Activated CD8-positive, alpha-beta memory T cell treated with anti-CD3 and anti-CD28 coated beads for 24 hours (primary cell): ENCODE data around the gene CFAP119.

Experiments used
- DNase-seq: peaks from one replicate; pipeline ENCODE4 v3.0.0-alpha.2; 2020

The CFAP119 gene

DNA sequence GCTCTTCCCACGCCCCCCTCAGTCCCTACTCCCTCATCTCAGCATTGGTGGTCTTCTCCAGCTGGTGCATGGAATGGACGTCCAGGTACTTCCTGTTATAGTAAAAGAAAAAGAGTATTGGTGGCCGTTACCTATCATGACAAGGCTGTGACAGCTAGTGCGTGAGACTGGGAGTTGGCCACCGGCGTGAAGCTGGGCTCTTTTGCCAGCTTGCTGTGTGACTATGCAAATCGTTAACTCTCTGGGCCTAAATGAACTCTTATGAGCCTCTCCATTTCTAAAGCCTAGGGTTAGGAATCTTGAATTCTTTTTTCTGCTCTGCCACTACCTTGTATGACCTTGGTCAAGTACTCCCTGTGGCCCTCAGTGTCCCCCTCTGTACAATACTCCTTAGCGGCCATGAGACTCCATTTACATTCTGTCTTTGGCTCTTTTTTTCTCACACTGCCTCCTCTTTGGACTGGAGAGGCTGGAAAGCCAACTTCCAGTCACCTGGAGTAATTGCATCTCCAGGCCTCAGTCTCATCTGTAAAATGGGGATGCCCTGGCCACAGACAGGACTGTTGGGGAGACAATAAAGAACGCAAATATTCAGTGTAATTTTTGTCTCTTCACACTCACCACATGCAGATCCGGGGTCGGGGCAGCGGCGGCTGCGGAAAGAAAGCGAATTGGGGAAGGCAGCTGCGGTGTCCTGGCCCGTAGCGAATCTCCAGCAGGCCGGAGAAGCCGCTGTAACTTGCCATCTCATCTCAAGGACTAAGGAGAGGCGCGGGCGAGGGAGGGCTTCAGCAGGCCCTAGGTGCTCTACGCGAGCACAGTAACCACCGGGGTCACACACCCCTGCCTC is 1.1 kb downstream of the CFAP119 start:
- no peak for DNase-seq

DNA sequence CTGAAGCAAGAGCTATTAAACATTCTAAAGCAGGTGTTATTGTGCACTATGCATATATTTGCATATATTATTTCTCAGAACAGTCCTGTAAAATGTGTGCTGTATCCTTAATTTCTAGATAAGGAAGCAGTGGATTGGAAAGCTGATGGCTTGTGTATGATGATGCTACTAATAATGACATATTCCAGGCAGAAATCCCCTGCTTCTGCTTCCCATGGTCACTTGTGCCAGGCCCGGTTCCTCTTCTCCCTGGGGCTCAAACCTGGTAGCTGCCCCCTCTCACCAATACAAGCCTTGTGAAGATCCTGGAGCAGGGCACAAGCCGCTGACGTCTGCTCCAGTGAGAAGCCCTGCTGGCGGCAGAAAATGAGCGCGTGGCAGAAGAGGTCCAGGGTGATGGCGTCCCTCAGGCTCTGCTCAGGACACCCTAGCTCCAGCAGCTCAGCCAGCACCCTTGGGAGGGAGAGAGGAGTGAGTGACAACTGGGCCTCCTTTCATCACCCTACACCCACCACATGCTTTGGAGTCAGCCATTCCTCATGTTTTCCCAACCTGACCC is 1.8 kb downstream of the CFAP119 start:
- no peak for DNase-seq

DNA sequence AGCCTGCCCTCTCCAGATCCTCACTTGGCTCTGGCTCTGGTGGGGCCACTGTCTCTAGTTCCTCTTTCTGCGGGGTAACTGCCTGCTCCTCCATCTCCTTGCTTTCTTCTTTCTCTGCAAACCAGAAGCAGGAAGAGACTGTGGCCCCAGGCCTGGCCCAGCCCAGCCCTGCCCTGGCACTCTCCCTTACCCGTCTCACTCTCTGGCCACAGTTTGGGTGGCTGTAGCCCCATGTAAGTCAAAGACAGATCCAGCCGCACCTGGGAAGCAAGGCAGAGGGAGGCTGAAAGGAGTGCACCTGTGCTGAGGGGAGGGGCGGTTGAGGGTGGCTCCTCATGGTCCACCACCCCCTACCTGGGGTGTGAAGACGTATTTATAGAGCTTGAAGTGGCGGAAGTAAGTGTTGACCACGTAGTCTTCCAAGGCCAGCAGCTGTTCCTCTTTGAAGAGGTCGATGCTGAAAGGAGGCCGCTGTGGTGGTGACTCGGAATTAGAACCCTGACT is 2.8 kb downstream of the CFAP119 start:
- no peak for DNase-seq

DNA sequence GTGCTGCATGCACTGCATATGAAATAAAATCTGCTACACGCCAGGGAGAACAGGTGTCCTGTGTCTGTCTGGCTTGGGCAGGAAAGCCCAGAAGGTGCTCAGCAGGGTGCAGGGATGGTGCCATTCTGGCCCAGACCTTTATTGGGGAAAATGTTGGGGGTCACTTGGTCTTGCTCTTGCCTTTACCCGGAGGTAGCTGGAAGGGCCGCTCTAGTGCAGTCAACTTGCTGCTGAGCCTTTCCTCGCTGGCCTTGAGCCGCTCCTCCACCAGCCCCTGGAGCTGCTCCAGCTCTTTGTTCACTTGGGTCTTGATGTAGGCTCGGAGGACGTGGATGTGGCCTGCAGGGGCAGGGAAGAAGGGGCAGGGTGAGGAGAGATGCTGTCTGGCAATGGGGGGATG is 4.5 kb downstream of the CFAP119 start:
- DNase-seq, result no peak

DNA sequence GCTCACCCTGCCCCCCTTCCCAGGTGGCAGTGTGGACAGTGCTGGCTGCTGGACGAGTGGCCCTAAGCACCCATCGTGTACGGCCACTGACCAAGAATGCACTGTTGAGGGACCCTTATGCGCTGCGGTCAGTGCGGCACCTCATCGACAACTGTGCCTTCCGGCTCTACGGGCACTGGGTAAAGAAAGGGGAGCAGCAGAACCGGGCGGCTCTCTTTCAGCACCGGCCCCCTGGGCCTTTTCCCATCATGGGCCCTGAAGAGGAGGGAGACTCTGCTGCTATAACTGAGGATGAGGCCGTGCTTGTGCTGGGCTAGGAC is 5.1 kb downstream of the CFAP119 start:
- DNase-seq, result no peak

DNA sequence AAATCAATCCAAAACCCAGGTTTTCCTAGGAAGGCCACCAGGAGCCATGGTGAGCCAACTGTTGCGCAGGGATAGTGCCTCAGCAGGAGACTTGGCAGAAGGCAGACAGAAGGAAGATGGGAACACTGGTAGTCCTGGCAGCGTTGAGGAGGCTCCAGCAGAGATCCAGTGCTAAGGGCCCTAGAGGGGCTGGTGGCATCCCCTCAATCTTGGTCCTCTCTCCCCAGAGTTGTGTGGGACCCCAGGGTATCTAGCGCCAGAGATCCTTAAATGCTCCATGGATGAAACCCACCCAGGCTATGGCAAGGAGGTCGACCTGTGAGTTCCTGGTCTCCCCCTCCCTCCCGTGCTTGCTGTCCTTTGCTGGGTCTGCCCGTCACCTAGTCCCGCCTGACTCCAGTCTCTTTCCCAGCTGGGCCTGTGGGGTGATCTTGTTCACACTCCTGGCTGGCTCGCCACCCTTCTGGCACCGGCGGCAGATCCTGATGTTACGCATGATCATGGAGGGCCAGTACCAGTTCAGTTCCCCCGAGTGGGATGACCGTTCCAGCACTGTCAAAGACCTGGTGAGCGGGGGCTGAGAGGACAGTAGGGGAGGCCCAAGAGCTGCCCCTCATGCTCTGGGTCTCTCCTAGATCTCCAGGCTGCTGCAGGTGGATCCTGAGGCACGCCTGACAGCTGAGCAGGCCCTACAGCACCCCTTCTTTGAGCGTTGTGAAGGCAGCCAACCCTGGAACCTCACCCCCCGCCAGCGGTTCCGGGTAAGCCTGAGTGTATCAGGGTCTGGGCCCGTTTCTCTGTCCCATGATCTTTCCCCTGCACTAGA is 5.7 kb downstream of the CFAP119 start:
- DNase-seq, result no peak

DNA sequence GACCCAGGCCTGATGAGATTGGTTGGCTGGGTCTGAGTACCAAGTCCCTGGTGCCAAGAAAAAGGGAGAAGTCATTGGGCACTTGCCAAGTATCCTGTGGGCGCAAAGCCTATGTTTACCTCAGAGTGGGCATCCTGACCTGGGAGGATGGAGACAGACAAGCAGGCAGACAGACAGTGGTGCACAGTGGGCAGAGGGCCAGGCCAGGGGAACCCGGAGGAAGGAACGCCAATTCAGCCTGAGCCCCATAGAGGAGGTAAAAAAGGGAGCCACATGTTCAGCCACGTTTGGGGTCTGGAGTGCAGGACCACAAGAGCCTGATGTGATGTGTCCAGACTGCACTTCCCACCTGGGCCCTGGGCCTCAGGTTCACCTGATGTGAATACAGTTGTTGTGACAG is 8.3 kb downstream of the CFAP119 start:
- no peak for DNase-seq

DNA sequence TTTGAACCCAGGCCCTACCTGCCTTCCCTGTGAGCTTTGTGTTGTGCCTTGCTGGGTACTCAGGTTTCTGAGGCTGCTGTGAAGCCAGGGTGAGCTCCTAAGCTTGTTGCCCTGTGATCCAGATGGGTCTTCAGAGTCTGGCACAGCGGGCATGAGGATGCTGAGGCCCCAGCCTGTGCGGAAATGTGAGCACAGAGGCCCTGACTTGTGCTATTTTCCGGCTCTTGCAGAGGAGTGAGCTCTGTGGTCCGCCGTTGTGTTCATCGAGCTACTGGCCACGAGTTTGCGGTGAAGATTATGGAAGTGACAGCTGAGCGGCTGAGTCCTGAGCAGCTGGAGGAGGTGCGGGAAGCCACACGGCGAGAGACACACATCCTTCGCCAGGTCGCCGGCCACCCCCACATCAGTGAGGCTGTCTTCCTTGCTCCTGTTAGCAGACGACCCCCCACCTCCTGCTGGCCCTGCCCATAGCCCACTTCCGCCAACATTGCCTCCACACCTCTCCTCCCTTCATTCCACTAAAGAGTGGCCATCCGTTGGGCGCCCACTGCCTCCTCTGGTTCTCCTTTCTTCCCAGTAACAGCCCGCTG is 10.9 kb downstream of the CFAP119 start:
- DNase-seq, result no peak

DNA sequence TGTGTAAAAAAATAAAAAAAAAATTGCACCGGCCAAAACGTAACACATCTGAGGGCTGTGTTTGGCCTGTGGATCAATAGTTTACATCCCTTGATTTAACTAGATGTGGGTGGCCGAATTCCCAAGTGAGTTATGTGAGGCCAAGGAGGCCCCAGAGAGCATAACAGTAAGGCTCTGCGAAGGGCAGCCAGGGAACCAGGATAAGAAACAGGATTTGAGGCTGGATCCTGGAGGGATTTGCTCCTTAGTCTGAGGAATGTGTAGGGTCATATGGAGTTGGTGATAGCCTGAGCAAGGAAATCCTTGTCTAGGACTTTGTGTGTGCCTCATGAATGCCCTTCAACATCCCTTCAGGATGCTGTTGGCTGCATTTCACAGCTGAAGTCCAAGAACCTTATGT is 11.7 kb downstream of the CFAP119 start:
- DNase-seq, result no peak

DNA sequence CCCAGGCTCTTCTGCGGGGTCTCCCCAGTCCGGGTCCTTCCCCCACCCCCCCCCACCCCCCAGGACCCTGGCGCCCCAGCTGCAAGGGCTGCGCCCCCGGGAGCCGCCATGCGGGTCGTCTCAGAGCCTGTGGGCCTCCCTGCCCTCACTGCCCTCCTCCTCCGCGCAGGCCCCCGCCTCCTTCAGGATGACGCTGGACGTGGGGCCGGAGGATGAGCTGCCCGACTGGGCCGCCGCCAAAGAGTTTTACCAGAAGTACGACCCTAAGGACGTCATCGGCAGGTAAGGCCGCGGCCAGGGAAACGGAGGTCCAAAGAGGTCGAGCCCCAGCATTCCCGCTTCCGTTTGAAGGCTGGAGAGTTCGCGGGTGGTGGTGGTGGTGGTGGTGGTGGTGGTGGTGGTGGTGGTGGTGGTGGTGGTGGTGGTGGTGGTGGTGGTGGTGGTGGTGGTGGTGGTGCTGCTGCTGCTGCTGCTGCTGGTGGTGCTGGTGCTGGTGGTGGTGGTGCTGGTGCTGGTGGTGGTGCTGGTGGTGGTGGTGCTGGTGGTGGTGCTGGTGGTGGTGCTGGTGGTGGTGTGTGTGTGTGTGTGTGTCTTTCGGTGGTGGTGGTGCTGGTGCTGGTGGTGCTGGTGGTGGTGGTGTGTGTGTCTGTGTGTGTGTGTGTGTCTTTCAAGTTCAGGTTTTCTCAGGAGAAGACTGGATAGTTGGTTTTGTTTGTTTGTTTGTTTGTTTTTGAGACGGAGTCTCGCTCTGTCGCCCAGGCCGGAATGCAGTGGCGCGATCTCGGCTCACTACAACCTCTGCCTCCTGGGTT is 13.0 kb downstream of the CFAP119 start:
- DNase-seq, result peak; percentile 66

DNA sequence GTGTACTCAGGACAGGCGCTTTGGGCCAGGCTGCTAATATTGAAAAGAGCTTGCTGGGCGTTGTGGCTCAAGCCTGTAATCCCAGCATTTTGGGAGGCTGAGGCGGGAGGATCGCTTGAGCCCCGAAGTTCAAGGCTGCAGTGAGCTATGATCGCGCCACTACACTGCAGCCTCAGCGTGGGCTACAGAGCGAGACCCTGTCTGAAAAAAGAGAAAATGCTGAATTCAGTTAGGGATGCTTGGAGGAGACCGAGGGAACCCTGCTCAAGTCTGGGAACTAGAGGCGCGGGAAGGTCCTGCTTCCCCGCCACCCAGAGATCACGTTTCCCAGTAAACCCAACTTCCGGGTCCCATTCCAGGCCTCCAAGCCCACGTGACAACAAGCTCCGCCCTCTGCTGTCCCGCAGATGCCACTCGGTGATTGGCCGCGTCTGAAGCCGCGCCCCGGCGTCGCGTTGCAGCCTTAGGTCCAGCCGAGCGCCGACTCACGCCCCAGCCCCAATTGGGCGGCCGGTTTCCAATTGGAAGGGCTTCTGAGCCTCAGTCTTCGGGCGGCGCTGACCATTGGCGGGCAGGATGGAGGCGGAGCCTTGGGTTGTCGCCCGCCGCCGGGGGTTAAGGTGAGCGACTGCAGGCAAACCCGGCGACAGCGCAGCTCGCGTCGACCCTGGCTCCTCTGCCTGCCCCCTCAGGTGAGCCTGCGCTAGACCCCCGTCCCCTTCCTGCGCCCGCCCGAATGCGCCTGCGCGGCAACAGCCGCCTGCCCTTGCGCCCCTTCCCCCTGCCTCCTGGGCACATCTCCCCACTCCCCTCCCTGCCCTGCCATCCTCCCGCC is 13.8 kb downstream of the CFAP119 start, which contains the start of gene PHKG2:
Gene PHKG2, plus strand, starts transcription at position 627 of the 835 bp plus-strand sequence. CDS start 396 bp downstream, outside the sequence.
- DNase-seq, result peak; percentile 98

DNA sequence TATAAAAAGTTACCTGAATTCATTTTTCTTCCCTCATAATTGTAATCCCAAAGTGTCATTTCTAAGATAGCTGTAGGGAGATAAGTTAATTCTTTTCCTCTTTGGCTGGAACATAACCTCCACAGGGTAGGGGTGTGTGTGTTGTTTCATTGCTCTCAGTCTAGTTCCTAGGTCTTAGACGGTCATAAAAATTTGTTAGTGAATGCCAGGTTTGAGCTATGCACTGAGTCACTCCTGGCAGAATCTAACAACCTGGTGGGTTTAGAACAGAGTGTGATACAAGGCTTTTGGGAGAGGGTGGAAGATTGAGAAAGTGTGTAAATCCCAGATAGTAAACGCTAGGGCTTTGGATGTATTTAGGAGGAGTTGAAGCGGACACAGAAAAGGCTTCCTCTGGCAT is 14.5 kb downstream of the CFAP119 start:
- no peak for DNase-seq

DNA sequence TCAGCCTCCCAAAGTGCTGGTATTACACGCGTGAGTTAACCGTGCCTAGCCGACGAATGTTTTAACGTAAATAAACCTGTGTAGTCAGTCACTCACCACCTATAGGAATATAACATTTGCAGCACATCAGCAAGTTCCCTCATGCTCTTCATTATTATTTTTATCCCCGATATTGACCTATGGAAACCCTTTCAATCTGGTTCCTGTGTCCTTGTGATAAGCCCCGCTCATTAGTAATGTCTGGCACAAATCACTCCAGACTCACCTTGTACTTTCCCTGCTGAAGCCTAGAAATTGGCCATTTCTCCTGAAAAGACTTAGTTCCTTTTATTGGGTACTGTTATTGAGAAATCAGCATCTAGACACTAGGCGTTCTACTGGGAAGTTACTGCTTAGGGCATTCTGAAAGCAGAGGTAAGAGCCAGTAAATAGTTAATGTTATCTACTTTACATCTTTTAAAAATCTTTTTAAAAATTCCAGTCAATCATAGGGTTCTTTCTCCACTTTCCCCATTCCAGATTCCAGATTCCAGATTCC is 15.2 kb downstream of the CFAP119 start:
- no peak for DNase-seq

DNA sequence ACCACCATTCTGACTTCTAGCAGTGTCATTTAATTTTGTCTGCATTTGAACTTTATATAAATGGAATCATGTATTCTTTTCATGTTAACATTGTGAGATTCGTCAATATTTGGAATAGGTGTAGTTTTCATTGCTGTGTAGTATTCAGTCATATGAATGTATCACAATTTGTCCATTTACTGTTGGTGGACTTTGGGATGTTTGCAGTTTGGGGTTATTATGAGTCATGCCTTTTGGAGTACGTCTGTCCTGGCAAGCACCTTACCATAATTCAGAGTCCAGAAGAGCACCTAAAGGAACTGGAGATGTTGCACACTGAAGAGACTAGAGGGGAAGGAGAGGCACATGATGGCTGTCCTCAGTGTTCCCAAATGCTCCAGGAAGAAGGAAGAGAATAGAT is 16.8 kb downstream of the CFAP119 start:
- no peak for DNase-seq

DNA sequence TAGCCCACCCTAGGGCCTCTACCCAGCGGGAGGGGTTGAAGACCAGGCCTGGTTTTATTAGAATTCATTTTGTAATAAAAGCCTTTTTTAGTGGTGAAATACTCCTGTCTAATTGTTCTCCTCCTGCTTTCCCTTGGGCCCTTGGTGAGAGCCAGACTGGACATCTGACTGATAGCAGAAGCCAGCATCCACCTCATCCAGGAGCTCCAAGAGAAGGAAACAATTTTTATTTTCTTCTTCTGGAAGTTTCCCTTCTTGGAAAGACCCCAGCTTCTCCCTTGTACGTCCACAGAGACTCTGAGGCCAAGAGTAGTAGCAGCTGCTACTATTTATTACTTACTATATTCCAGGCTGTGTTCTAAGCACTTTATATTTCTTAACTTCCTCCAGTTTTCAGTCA is 17.7 kb downstream of the CFAP119 start:
- DNase-seq, result no peak

DNA sequence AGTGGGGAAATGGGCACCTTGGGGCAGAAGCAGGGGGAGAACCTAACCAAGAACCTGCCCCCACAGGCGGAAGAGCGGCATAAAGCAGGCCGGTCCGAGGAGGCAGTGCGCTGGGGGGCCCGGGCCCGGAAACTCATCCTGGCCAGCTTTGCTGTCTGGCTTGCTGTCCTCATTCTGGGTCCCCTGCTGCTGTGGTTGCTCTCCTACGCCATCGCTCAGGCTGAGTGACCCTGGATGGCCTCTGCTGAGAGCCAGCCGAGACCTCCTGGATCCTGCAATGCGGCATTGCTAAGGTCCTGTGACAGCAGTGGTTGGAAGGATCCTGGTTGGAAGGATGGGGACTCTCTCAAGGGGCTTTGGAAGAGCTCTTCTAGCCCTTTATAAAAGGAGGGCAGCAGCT is 18.1 kb downstream of the CFAP119 start:
- no peak for DNase-seq

DNA sequence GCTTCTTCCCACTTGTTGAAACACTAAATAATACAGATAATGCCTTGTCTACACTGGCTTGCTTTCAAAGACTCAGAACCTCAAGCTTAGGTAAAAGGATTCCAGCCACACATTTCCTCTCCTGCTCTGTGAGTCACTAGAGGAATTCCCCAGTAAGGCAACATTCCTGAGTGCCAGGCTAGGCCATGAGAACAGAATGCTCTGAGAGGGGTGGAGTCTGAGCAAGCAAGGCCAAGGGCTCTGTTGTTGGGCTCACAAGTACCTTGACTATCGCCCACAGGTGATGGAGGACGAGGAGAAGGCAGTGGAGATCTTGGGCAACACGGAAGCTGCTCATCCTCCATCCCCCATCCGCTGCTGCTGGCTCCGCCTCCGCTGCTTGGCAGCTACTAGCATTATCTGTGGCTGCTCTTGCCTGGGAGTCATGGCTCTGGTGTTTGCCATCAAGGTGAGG is 20.4 kb downstream of the CFAP119 start:
- no peak for DNase-seq

DNA sequence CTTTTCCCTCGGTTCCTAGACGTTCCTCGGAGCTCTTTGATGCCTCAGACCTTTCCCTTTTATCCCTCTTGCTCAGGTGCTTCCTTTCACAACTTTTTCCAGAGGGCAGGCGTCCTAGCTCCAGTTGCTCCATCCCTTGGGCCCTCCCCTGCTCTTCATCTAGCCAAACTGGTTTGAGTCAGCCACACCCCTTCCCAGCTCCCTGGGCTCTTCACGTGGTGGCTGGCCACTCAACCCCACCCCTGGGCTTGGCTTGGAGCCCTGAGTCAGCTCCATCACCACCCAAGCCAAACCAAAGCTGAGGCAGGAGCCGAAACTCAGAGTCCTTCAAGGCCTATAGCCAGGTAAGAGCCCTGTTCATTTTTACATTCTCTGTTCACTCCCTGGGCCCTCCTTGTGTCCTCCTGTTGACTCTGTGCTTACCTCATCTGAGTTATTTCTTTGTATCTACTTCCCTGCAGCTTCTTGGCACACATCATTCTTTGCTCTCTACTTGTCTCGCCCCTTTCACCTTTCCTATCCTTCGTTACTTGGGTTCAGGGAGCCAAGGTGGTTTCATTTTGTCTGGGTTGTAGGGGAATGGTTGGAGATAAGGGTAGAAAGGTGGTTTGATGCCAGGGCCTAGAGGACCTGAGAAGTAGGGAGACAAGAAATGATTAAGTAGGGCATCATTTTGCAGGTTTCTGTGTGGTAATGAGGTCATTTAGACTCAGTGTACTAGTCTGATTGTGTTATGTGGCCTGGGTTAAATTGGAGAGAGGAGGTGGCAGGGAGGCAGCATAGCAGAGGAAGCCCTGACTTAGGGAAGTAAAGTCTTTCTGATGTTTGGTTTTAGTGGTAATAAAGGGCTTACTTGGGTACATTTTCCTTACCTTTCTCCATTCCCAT is 21.3 kb downstream of the CFAP119 start:
- DNase-seq, result no peak

DNA sequence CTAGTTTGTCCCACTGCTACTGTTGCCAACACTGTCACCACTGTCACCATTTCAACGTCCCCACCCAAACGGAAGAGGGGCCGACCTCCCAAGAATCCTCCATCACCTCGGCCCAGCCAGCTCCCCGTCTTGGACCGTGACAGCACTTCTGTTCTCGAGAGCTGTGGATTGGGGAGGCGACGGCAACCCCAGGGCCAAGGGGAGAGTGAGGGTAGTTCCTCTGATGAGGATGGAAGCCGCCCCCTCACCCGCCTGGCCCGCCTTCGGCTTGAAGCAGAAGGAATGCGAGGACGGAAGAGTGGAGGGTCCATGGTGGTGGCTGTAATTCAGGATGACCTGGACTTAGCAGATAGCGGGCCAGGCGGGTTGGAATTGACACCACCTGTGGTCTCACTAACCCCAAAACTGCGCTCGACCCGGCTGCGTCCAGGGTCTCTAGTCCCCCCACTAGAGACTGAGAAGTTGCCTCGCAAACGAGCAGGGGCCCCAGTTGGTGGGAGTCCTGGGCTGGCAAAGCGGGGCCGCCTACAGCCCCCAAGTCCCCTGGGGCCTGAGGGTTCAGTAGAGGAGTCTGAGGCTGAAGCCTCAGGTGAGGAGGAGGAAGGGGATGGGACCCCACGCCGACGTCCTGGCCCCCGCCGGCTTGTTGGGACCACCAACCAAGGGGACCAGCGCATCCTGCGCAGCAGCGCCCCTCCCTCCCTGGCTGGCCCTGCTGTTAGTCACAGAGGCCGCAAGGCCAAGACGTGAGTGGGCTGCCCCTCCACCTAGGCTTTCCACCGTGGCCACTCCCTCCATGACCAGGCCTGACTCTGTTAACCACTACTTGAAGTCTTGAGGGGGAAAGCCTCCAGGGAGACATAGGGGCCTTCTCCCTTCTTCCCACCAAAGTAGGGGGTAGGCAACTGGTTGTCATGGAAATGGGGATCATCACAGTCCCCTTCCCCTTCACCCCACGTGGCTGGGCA is 22.6 kb downstream of the CFAP119 start:
- DNase-seq, result no peak
